Measurements from ENCODE around the gene MAML1.

Gene MAML1

DNA sequence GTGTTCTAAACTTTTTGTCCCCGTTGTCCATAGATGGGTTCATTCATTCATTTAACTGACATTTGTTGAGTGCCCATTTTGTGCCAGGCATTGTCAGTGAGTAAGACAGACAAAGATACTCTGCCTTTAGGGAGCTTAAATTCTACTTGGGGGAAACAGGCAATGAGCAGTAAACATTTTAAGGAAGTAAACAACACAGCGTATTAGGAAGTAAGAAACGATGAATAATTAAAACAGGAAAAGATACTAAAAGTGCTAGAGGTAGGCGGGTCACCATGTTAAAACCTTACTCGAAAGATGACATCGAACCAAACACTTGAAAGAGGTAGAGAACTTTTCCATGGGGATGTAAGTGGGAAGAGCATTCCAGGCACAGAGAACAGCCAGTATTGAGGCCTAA lies 5.5 kb upstream of the MAML1 start:
- no peak for DNase-seq (ENCODE audit: low read depth)
- TF ChIP-seq CTCF (IDR thresholded peaks at IDR 0.05; ENCODE audit: low read depth, low read length, missing control alignments), result no peak

DNA sequence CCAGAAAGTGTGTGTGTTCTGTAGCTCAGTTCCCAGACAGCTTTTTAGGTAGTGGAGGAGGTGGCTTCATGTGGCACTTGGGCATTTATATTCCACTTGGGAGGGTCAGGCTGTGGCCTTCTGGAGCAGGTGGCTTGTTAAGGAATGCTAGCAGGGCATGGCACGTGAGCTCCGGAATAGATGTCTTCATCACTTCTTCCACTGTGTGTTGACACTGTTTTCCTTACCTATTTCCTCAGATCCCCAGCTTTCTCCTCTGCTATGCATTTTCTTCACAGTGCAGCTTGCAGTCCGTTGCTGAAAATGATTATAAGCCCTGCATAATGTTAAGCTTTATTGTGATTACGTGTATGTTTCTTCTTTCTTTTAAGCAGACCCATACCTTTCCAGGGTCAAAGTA lies 3.3 kb upstream of the MAML1 start:
- no peak for DNase-seq (ENCODE audit: low read depth)
- no peak overlapping the region for H3K4me3 ChIP-seq (ENCODE audit: low read depth, low read length)
- no peak for TF ChIP-seq CTCF (IDR thresholded peaks at IDR 0.05; ENCODE audit: low read depth, low read length, missing control alignments)

More for the DNA sequence above, 5.5 kb upstream of the MAML1 start:
- H3K4me3 ChIP-seq (ENCODE audit: low read depth, low read length), result no peak overlapping the region

DNA sequence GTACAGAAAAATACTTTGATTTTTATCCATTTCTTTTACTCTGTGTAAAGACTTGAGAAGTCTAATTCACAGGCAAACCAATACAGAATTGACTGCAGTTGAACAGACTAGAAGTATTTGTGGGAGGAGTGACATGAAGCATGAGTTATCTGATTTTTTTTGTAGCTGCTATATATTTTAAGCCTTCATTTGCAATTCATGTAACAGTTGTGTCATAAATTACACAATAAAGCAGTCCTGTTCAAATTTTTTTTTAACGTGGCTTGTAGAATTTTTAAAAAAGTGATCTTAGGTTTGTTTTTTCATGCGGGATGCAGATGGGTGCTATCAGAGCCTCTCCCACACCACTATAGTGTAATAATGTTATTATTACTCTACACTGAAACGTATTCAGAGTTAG lies 2.9 kb upstream of the MAML1 start:
- DNase-seq (ENCODE audit: low read depth), result no peak
- no peak for TF ChIP-seq CTCF (IDR thresholded peaks at IDR 0.05; ENCODE audit: low read depth, low read length, missing control alignments)
- H3K4me3 ChIP-seq (ENCODE audit: low read depth, low read length), result no peak overlapping the region

GRCh38 chr5:179730356-179730755 lies 2.3 kb upstream of the MAML1 start:
- TF ChIP-seq CTCF (IDR thresholded peaks at IDR 0.05; ENCODE audit: low read depth, low read length, missing control alignments), result no peak
- no peak overlapping the region for H3K4me3 ChIP-seq (ENCODE audit: low read depth, low read length)
- no peak for DNase-seq (ENCODE audit: low read depth)

- TF ChIP-seq CTCF (IDR thresholded peaks at IDR 0.05; ENCODE audit: low read depth, low read length, missing control alignments), result no peak
- DNase-seq (ENCODE audit: low read depth), result no peak
- no peak overlapping the region for H3K4me3 ChIP-seq (ENCODE audit: low read depth, low read length)
Observed at GRCh38 chr5:179730852-179731251, 1.8 kb upstream of the MAML1 start.

DNA sequence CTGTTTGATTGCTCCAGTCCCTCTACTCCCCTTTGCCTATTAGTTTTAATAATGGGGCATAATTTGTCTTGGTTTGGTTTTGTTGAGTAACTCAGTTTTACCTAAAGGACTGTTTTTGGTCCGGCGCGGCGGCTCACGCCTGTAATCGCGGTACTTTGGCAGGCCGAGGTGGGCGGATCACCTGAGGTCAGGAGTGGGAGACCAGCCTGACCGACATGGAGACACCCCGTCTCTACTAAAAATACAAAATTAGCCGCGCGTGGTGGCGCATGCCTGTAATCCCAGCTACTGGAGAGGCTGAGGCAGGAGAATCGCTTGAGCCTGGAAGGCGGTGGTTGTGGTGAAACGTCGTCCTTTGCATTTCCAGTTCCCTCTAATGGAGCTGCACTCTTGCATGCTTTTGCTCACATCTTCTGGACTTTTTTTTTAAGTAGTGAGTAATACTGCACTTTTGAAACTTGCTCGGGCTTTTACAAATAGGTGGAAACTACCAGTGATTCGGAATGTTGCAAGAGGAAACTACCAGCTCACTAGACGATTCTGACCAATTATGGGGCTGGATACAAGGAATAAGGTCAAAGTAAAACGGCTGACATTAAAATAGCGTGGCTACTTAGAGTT lies 721 bp upstream of the MAML1 start:
- peak overlapping the region; percentile 38 for H3K4me3 ChIP-seq (ENCODE audit: low read depth, low read length)
- TF ChIP-seq CTCF (IDR thresholded peaks at IDR 0.05; ENCODE audit: low read depth, low read length, missing control alignments), result no peak
- DNase-seq (ENCODE audit: low read depth), result peak; percentile 47
